HepG2 (cell line): Measurements from ENCODE around the gene LDLR. TPM values are rescaled to one million over a fixed set of nuclear protein-coding genes. Genes with fewer than 3 reads are reported as not detected.
A peak's percentile ranks its signal among the peaks of the same experiment; 100 is the strongest.

Experiments
- ATAC-seq: fragments of 200-7000 bp; cut with Tn5 transposase; 3 replicates; pipeline ENCODE4 v1.9.1; 2020; ENCODE audit warnings: mild to moderate bottlenecking, moderate library complexity
- BruUV-seq: library from RNA; stranded (reverse); fragments of 400-500 nt; replicated peaks from 2 replicates; lab custom pipeline; 2021; lab: Mats Ljungman, UMichigan
- CTCF ChIA-PET: fragments of 300-600 bp; formaldehyde crosslinking; extraction: SDS; loops from one replicate; lab custom pipeline; 2021; ENCODE audit warnings: low total read pairs, inconsistent platforms, low intra/inter-chr PET ratio; lab: Yijun Ruan, JAX
- POLR2A ChIA-PET: fragments of 350-600 bp; sonication (Branson Sonifier 250); formaldehyde crosslinking; loops from one replicate; lab custom pipeline; 2020; ENCODE audit warnings: antibody characterized with exemption, inconsistent platforms; lab: Yijun Ruan, JAX
- DNase-seq: peaks from one replicate; pipeline ENCODE4 v3.0.0-alpha.2; 2015; ENCODE audit warnings: low spot score
- FAIRE-seq: peaks from 3 replicates; lab custom pipeline; 2011; peaks lifted over from hg19 to GRCh38; lab: Jason Lieb, UNC
- H2AFZ ChIP-seq: one replicate; pipeline ENCODE4 v1.6.1; 2011; ENCODE audit warnings: low read length, inconsistent platforms
- H3K27ac ChIP-seq: fragments of 300-600 bp; 3 replicates; pipeline ENCODE4 v1.8.0; 2011; ENCODE audit warnings: mixed run types, mild to moderate bottlenecking, mixed read lengths, low read length, inconsistent platforms; ENCODE audit not compliant: insufficient read depth; ENCODE audit errors: extremely low read length
- H3K27me3 ChIP-seq, 2 experiments: fragments of 200-600 bp in 1 of 2; 2 replicates in 1 of 2; 3 replicates in 1 of 2; pipeline versions ENCODE4 v1.6.0 to v1.8.0; 2011; ENCODE audit warnings: low read length in 2 of 2, mild to moderate bottlenecking in 2 of 2, moderate library complexity in 2 of 2, inconsistent platforms in 1 of 2; ENCODE audit not compliant: insufficient read depth in 2 of 2, control insufficient read depth in 1 of 2
- H3K36me3 ChIP-seq, 2 experiments: fragments of 200-600 bp in 1 of 2; replicated peaks in 1 of 2; 2 replicates in 1 of 2; 3 replicates in 1 of 2; pipeline versions ENCODE4 v1.5.1 to v1.8.0; 2011; ENCODE audit warnings: low read length in 2 of 2, inconsistent platforms in 1 of 2; ENCODE audit not compliant: insufficient read depth in 2 of 2, control insufficient read depth in 1 of 2
- H3K4me1 ChIP-seq: 2 replicates; pipeline ENCODE4 v1.5.1; 2012; ENCODE audit warnings: low read length, inconsistent platforms; ENCODE audit not compliant: insufficient read depth
- H3K4me2 ChIP-seq: 2 replicates; pipeline ENCODE4 v1.6.0; 2011; ENCODE audit warnings: low read depth, low read length, inconsistent platforms
- H3K4me3 ChIP-seq, 3 experiments: fragments of 200-600 bp in 1 of 3; sonication (generic), shearing (Covaris generic) in 1 of 3; replicated peaks in 1 of 3; 2 replicates each; pipeline ENCODE4 v1.5.1; 2011 to 2016; ENCODE audit warnings: low read length in 3 of 3, inconsistent platforms in 2 of 3, low read depth in 2 of 3, mild to moderate bottlenecking in 2 of 3, control low read depth in 1 of 3, mixed read lengths in 1 of 3; ENCODE audit not compliant: insufficient read depth in 1 of 3
- H3K79me2 ChIP-seq: one replicate; pipeline ENCODE4 v1.6.1; 2011; ENCODE audit warnings: low read length, inconsistent platforms; ENCODE audit not compliant: insufficient read depth
- H3K9ac ChIP-seq: 2 replicates; pipeline ENCODE4 v1.6.0; 2011; ENCODE audit warnings: mild to moderate bottlenecking, low read depth, low read length, inconsistent platforms; ENCODE audit not compliant: insufficient read depth
- H3K9me3 ChIP-seq: 2 replicates; pipeline ENCODE4 v1.5.1; 2012; ENCODE audit warnings: mild to moderate bottlenecking, low read length
- H4K20me1 ChIP-seq: 2 replicates; pipeline ENCODE4 v1.6.0; 2011; ENCODE audit warnings: inconsistent platforms, mild to moderate bottlenecking, low read length, moderate library complexity; ENCODE audit not compliant: insufficient read depth
- ESRRA ChIP-seq: sonication (generic); formaldehyde crosslinking; IDR thresholded peaks from 2 replicates; pipeline ENCODE4 v1.5.1; 2020; ENCODE audit warnings: mild to moderate bottlenecking, low read depth, missing genetic modification reagents
- HES4 ChIP-seq: sonication (generic); formaldehyde crosslinking; IDR thresholded peaks from 2 replicates; pipeline ENCODE4 v1.9.0; 2021; ENCODE audit warnings: mild to moderate bottlenecking, missing genetic modification reagents, borderline replicate concordance
- HNRNPUL1 ChIP-seq: fragments of 200-400 bp; formaldehyde crosslinking; IDR thresholded peaks from 2 replicates; pipeline ENCODE4 v1.6.1; 2017; ENCODE audit warnings: low read depth, mild to moderate bottlenecking, low read length, moderate library complexity
- MED1 ChIP-seq: sonication (generic); formaldehyde crosslinking; IDR thresholded peaks from 2 replicates; pipeline ENCODE4 v1.4.0; 2020; ENCODE audit warnings: missing genetic modification reagents
- NFE2L2 ChIP-seq: fragments of 150-350 bp; IDR thresholded peaks from 2 replicates; pipeline ENCODE4 v1.6.1; 2014; ENCODE audit warnings: low read length
- NR2F2 ChIP-seq: IDR thresholded peaks from 2 replicates; pipeline ENCODE4 v1.6.1; 2012; ENCODE audit warnings: low read depth, inconsistent platforms, borderline replicate concordance
- RXRA ChIP-seq: sonication (generic); formaldehyde crosslinking; IDR thresholded peaks from 2 replicates; pipeline ENCODE4 v1.5.1; 2020; ENCODE audit warnings: missing genetic modification reagents
- SAP130 ChIP-seq: IDR thresholded peaks from 2 replicates; pipeline ENCODE4 v1.6.1; 2016; ENCODE audit warnings: low read depth
- TFAP4 ChIP-seq: sonication (generic); IDR thresholded peaks from 2 replicates; pipeline ENCODE4 v1.6.1; 2016; ENCODE audit warnings: low read depth, borderline replicate concordance
- ZEB1 ChIP-seq: IDR thresholded peaks from 2 replicates; pipeline ENCODE4 v1.6.1; 2012; ENCODE audit warnings: mild to moderate bottlenecking, low read depth, inconsistent platforms; ENCODE audit not compliant: insufficient replicate concordance
- ZFP36L1 ChIP-seq: sonication (generic); formaldehyde crosslinking; IDR thresholded peaks from 2 replicates; pipeline ENCODE4 v1.8.0; 2022; ENCODE audit warnings: mild to moderate bottlenecking, missing genetic modification reagents, moderate library complexity
- ZFX ChIP-seq: sonication (generic); formaldehyde crosslinking; IDR thresholded peaks from 2 replicates; pipeline ENCODE4 v1.4.0; 2020; ENCODE audit warnings: mild to moderate bottlenecking, low read depth, missing genetic modification reagents, moderate library complexity
- ZNF292 ChIP-seq: sonication (generic); formaldehyde crosslinking; IDR thresholded peaks from 2 replicates; pipeline ENCODE4 v1.8.1; 2022; ENCODE audit warnings: mild to moderate bottlenecking, low read depth, missing genetic modification reagents, borderline replicate concordance
- ZNF414 ChIP-seq: sonication (generic); formaldehyde crosslinking; IDR thresholded peaks from 2 replicates; pipeline ENCODE4 v1.5.0; 2020; ENCODE audit warnings: missing genetic modification reagents
- WGBS: methylation state at CpG from one replicate; pipeline ENCODE4 v1.1.6; 2017; ENCODE audit warnings: low lambda C conversion rate; 5-methylcytosine and 5-hydroxymethylcytosine counted together
- in situ Hi-C: cut with HindIII; loops from 2 replicates; pipeline ENCODE4 v1.10.0; 2017; ENCODE audit warnings: low pct_unique_long_range_greater_than_20kb; ENCODE audit not compliant: extremely low pct_ligation_motif_present
- intact Hi-C: fragments of 100-400 bp; cut with micrococcal nuclease; formaldehyde crosslinking; loops from one replicate; pipeline ENCODE4 v1.10.0; 2022; ENCODE audit not compliant: unreplicated experiment
- polyA plus RNA-seq, 8 experiments: library from polyadenylated mRNA; depleted of rRNA in 3 of 8; stranded (reverse) in 7 of 8; unstranded in 1 of 8; fragments of >200 nt; fragmentation: Illumina TruSeq in 4 of 8; extraction: Trizol in 4 of 8; gene quantifications; 2 replicates each; pipeline versions ENCODE4 v1.2.1 to v1.2.3, GENCODE V29; 2011 to 2016; ENCODE audit warnings: low read depth in 4 of 8, missing spikeins in 1 of 8, mixed read lengths in 1 of 8; ENCODE audit not compliant: insufficient read depth in 1 of 8
- total RNA-seq, 5 experiments: library from RNA; depleted of rRNA; stranded (reverse); fragments of >200 nt; fragmentation: Illumina TruSeq; extraction: Trizol; gene quantifications; 2 replicates each; pipeline ENCODE4 v1.2.3, GENCODE V29; 2016; ENCODE audit warnings: low read depth in 1 of 5
- TF ChIP-seq, protein P1 (sequence below): sonication (generic); formaldehyde crosslinking; IDR thresholded peaks from 2 replicates; pipeline ENCODE4 v1.5.0; 2020; ENCODE audit warnings: missing genetic modification reagents, mild to moderate bottlenecking, borderline replicate concordance

The LDLR gene
- total and polyA plus RNA-seq, 2 of the 13 experiments (the other 11 are each of a cell fraction or from before 2014, with no cell fraction given), result 51.6 to 92.5 TPM

DNA sequence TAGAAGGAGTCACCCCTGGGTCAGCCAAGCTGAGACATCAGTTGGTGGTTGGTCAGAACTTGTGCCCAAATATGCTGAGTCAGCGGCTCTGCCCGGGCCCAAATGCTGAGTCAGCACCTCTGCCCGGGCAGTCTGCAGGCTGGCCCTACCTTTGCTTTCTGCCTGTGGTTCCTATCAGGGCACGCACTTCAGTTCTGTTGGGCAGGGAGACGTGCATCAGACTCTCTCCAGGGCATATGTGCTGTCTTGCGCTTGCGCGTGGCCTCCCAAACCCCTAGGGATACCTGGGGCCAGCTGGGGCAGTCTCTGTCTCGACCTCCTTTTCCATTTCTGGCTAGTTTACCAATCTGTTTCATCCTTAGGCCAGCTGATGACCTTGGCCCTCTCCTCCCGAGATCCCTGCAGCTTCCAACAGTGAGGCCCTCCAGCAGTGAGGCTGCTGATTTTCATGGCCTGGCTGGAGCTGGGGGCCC, 24.4 kb upstream of the LDLR start (continued):
- no peak for TF ChIP-seq ZNF414 (CRISPR knock-in tag)
- TF ChIP-seq HNRNPUL1, result no peak
- peak; percentile 53; the same call in 1 of the 2 replicates for TF ChIP-seq TFAP4
- peak; percentile 57; the same call in 1 of the 2 replicates for TF ChIP-seq NFE2L2

GRCh38 chr19:11066326-11066725, 22.9 kb upstream of the LDLR start:
- in situ Hi-C loops, result no loop called here
- intact Hi-C loops, result no loop called here
- FAIRE-seq (no peak), ATAC-seq (peak; percentile 57), DNase-seq (no peak)
- CTCF ChIA-PET, result no interaction called here
- BruUV-seq, result no TSS peak
- no peak overlapping the region for H2AFZ ChIP-seq
- no peak overlapping the region for H3K9ac ChIP-seq
- H3K9me3 ChIP-seq, result no peaks in the 10 kb centered on the region
- 0 out of 5 replicates have a peak, but pooled peaks cover 0 to 2% of the 10 kb centered on the region in 2 experiments for H3K36me3 ChIP-seq
- no peaks in the 10 kb centered on the region for H4K20me1 ChIP-seq
- 38% methylated on average over 3 of the region's 5 CpGs for WGBS
- peaks cover 41% of the 10 kb centered on the region for H3K4me1 ChIP-seq
- H3K4me3 ChIP-seq, result no peak overlapping the region
- POLR2A ChIA-PET, result interaction anchor here (0.9 to 1.3 kb wide), 2 partner anchors 23 to 129 kb away, joined by 3 read pairs; partner anchors contain the start of gene LDLR
- H3K79me2 ChIP-seq, result no peaks in the 10 kb centered on the region
- 0 out of 2 replicates have a peak overlapping the region, but pooled peaks have one; percentile 9 for H3K4me2 ChIP-seq
- no peak overlapping the region for H3K27ac ChIP-seq
- H3K27me3 ChIP-seq, result no peaks in the 10 kb centered on the region
- TF ChIP-seq HES4 (CRISPR knock-in tag) (0 out of 2 replicates have a peak, but pooled peaks have one; percentile 41), ESRRA (CRISPR knock-in tag) (peak; percentile 45; the same call in 1 of the 2 replicates), ZFP36L1 (CRISPR knock-in tag) (no peak), RXRA (peak; percentile 72; the same call in 1 of the 2 replicates), NR2F2 (peak; percentile 81), SAP130 (CRISPR knock-in tag) (peak; percentile 61), ZFX (CRISPR knock-in tag) (peak; percentile 58), ZEB1 (peak; percentile 69), MED1 (CRISPR knock-in tag) (0 out of 2 replicates have a peak, but pooled peaks have one; percentile 32), TFAP4 (peak; percentile 90), ZNF292 (CRISPR knock-in tag) (0 out of 2 replicates have a peak, but pooled peaks have one; percentile 23)
- TF ChIP-seq, protein P1, sequence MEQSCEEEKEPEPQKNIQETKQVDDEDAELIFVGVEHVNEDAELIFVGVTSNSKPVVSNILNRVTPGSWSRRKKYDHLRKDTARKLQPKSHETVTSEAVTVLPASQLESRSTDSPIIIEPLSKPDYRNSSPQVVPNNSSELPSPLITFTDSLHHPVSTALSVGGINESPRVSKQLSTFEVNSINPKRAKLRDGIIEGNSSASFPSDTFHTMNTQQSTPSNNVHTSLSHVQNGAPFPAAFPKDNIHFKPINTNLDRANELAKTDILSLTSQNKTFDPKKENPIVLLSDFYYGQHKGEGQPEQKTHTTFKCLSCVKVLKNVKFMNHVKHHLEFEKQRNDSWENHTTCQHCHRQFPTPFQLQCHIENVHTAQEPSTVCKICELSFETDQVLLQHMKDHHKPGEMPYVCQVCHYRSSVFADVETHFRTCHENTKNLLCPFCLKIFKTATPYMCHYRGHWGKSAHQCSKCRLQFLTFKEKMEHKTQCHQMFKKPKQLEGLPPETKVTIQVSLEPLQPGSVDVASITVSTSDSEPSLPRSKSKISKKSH (CRISPR knock-in tag), result 0 out of 2 replicates have a peak, but pooled peaks have one; percentile 22
